ENCODE data around the gene EIF2B2.
"Not testable (repeated sequence)": the region's sequence is repeated elsewhere in the genome, so short reads cannot be mapped to it uniquely, and the experiment has no call there.

Gene EIF2B2

GRCh38 chr14:74995781-74996180 lies 6.9 kb upstream of the EIF2B2 start:
- not testable (repeated sequence) for DNase-seq (ENCODE audit: low read depth)

- no peak for DNase-seq (ENCODE audit: low read depth)
Measured at GRCh38 chr14:75001261-75001660, 1.5 kb upstream of the EIF2B2 start.

DNA sequence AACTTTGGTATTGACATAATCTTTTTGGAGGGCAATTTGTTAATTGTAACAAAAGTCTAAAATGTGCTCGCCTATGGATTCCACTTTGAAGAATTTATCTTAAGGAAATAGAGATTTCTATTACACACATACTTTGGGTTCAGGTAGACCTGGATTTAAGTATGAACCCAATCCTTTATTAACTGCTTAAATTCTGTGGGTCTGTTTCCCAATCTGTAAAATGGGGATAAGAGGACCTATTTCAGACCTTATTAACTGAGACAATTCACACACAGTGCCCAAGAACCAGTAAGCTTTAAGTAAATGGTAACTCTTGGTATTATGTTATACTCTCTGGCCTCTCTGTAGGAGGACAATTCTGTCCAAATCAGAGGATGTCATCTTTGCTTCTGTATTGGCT lies 822 bp upstream of the EIF2B2 start:
- no peak for DNase-seq (ENCODE audit: low read depth)

GRCh38 chr14:75003250-75004027 lies 718 bp downstream of the EIF2B2 start:
- no peak for DNase-seq (ENCODE audit: low read depth)

- no peak for DNase-seq (ENCODE audit: low read depth)
Measured at GRCh38 chr14:75005357-75005756, 2.6 kb downstream of the EIF2B2 start.

DNA sequence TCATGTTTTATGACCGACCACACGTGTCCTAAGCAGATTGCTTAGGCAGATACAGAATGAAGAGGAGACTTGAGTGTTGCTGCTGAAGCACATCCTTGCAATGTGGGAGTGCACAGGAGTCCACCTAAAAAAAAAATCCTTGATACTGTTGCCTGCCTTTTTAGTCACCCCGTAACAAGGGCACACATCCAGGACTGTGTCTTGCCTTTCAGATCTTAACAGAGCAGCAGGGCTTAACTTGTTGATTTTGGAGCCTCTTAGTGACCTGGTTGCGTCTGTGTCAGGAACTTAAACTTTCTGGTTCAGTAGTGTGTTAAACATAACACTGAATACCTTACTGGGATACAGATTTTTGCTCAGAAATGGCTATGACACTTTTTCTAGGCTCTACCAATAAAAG lies 6.5 kb downstream of the EIF2B2 start:
- DNase-seq (ENCODE audit: low read depth), result no peak

DNA sequence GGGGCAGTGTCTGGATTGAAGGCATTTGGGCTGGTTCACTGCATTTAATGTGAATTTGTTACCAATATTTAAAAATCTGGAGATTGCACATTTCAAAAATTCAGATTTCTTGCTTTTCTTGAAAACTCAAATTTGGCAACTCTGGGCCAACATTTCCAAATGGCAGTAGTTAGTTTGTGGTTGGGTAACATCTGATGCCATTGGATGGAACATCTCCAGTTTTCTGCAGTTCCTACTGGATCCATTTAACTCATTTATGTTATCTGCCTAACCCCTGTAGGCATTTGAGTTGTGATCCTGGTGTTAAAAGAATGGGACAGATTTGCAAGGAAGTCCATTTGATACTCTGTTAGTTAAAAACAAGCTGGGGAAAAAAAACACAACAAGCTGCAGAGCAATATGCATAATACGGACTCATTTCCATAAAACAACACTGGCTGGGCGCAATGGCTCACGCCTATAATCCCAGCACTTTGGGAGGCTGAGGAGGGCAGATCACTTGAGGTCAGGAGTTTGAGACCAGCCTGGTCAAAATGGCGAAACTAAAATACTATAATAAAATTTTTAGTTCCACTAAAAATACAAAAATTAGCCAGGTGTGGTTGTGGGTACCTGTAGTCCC lies 7.9 kb downstream of the EIF2B2 start:
- DNase-seq (ENCODE audit: low read depth), result no peak

GRCh38 chr14:75011356-75011994 lies 8.8 kb downstream of the EIF2B2 start:
- DNase-seq (ENCODE audit: low read depth), result no peak

- DNase-seq (ENCODE audit: low read depth), result no peak
Measured at GRCh38 chr14:75013290-75013689, 10.6 kb downstream of the EIF2B2 start.

GRCh38 chr14:75015496-75015895 lies 12.8 kb downstream of the EIF2B2 start:
- no peak for DNase-seq (ENCODE audit: low read depth)

DNA sequence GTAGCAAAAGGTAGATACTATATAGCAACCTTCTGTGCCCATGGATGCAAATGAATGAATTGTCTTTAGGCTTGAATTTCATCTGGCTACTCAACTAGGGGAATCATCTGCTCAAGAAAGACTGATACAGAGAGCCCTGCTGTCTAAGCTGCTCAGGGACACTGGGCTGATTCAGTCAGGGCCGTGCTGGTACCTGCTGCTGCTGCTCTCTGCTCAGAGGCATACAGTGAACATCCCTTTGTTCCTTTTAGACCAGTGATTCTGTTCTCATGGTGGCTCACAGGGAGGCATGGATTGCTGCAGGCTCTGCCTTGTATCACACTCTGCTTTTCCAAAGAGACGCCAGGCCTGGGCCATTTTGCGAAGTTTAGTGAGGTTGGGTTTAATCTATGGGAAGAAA lies 14.1 kb downstream of the EIF2B2 start:
- no peak for DNase-seq (ENCODE audit: low read depth)

DNA sequence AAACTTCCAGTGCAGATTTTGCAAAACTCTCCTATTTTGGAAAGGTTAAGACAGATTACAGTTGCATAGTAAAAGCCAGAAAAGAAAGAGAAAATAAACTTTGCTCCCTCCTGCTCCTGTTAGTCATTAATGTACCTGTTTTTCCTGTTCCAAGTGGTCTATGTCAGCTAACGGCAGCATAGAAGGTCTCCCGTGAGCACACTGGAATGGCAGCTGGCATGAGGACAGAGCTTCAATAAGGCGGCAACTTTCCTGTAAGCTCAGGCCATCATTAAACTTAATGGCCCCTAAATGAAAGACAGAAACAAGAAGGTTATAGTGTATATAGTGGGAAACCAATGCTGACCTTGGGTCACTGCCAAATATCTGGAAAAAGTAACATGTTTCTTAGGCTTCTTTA lies 16.0 kb downstream of the EIF2B2 start:
- DNase-seq (ENCODE audit: low read depth), result no peak

DNA sequence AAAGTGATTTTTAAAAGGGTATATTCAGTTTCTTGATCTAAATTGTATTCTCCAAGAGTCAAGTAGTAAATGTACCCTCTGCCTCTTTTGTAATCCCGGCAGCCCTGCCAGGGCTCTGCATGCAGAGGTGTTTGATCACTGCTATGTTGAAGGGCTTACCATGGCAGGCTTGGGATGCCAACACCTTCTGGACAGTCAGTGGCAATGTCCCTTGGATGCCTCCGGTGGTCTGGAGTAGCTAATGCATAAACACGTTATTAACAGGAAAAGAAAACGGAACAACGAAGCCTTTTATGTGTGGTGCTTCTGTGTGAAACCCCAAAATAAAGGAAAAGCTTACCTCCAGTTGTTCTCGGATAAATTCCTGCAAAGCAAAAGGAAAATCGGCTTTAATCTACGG lies 19.9 kb downstream of the EIF2B2 start:
- DNase-seq (ENCODE audit: low read depth), result no peak

- DNase-seq (ENCODE audit: low read depth), result no peak
Measured at GRCh38 chr14:75023108-75023507, 20.4 kb downstream of the EIF2B2 start.

DNA sequence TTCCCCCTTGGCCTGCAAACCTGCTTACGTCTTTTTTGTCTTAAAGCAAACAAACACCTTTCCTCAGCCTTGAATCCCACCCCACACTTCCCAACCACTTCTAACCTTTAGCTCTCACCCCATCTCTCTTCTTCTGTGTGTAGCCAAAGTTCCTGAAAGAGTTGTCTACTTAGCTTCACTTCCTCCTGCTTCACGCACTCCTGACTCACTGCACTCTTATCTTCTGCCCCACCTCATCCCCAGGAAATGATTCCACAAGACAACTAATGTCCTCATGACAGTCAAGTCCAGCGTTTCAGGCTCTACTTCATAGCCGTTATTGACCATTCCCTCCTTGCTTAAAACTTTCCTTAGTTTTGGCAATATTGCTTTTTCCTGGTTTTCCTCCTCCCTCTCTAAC lies 22.4 kb downstream of the EIF2B2 start:
- DNase-seq (ENCODE audit: low read depth), result no peak

DNA sequence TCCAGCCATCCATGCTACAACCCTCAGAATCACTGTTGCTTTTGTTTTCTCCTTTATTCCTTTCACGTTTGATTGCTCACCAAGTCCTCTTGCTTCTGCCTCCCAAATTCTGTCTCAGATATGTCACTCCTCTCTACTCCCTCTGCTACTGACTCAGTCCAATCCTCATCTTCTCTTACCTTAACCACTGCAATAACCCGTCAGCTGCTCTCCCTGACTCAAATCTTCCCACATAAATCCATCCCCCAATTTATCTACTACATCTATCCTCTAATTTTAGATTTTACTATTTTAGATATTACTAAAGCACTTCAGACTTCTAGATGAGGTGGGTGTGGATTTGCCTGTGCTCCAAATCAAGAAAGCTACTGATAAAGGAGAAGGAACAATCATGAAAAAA lies 23.2 kb downstream of the EIF2B2 start:
- DNase-seq (ENCODE audit: low read depth), result no peak

GRCh38 chr14:75030147-75030546 lies 27.4 kb downstream of the EIF2B2 start:
- DNase-seq (ENCODE audit: low read depth), result no peak

DNA sequence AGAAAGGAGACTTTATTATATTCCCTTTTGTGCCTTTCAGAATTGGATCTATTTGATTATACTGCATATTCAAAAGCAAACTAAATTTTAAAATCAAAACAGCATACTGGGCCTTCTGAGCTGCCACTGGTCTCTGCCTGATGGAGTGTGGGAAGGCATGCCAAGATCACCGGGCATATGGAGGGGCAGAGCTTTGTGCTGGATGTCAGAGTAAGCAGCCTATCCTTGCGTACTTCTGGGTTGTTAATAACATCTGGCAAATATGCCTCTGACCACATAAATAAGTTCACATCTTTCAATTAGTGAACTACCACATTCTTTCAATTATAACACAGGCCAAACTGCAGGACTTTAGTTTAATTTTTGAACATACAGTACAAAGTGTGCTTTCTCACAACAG lies 30.2 kb downstream of the EIF2B2 start:
- no peak for DNase-seq (ENCODE audit: low read depth)

DNA sequence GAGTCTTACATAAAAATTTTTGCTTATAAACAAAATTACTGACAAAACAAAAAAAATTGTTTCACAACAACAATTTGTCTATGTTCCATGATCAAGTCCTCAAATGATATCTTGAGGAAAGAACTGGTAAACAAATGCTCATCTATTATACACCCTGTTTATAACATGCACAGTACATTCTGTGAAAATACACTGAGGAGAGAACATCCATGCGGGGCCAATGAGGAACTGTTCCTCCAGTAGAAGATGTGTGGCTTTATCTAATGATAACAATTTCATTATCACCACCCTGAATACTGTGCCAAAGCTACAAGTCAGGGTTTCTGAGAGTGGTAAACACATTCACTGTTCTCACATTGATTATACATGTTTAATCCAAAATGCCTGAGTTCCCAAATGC lies 37.8 kb downstream of the EIF2B2 start:
- no peak for DNase-seq (ENCODE audit: low read depth)

- DNase-seq (ENCODE audit: low read depth), result no peak
Measured at GRCh38 chr14:75040959-75041358, 38.2 kb downstream of the EIF2B2 start.

- DNase-seq (ENCODE audit: low read depth), result no peak
Measured at GRCh38 chr14:75041613-75042012, 38.9 kb downstream of the EIF2B2 start.

DNA sequence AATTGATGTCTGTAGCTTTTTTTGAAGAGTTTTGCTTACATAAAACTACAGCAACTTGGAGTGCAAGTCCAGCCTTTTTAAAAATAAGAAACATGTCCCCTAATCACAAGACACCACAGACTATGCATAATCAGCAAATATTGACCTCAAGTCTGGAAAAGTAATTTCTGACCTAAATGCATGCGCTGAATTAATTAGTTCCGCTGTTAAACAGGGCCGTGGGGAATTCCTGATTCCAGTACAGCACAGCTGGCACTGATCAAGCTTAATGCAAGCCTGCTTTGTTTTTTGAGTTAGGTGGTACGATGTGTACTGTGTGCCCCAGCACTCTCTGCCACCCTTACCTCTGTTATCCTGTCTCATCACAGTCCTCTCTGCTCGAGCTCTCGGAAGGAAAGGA lies 39.3 kb downstream of the EIF2B2 start:
- DNase-seq (ENCODE audit: low read depth), result no peak

GRCh38 chr14:75044322-75044721 lies 41.6 kb downstream of the EIF2B2 start:
- DNase-seq (ENCODE audit: low read depth), result no peak
